Lower lobe of right lung (tissue), 2 donors: ENCODE measurements around the gene UBA1. TPM values are rescaled to one million over a fixed set of nuclear protein-coding genes. Genes with fewer than 3 reads are reported as not detected.

Source experiments
- ATAC-seq, 2 donors: fragments of 200-7000 bp; cut with Tn5 transposase; one replicate each; pipeline ENCODE4 v1.9.1; 2020 to 2022; ENCODE audit warnings: mild to moderate bottlenecking in 2 of 2, moderate library complexity in 2 of 2
- DNase-seq: peaks from one replicate; pipeline ENCODE4 v3.0.0-alpha.2; 2020
- H3K27ac ChIP-seq: fragments of 200-600 bp; one replicate; pipeline ENCODE4 v1.8.0; 2022
- H3K27me3 ChIP-seq: fragments of 200-600 bp; one replicate; pipeline ENCODE4 v1.8.0; 2022; ENCODE audit warnings: low read depth
- H3K36me3 ChIP-seq: fragments of 200-600 bp; one replicate; pipeline ENCODE4 v1.8.0; 2022; ENCODE audit warnings: mild to moderate bottlenecking
- H3K4me1 ChIP-seq: fragments of 200-600 bp; one replicate; pipeline ENCODE4 v1.8.0; 2022
- H3K4me3 ChIP-seq: fragments of 200-600 bp; one replicate; pipeline ENCODE4 v1.8.0; 2022; ENCODE audit warnings: mild to moderate bottlenecking
- H3K9me3 ChIP-seq: fragments of 200-600 bp; one replicate; pipeline ENCODE4 v1.8.0; 2022
- intact Hi-C: fragments of 100-400 bp; cut with DNase I; formaldehyde crosslinking; loops from one replicate; pipeline ENCODE4 v1.11.0; 2022
- total RNA-seq: library from RNA; stranded (reverse); fragmentation: NEBNext Ultra II Directional; extraction: Animal tissue kit (Norgen Biotek cat#: 25700); gene quantifications from one replicate; pipeline ENCODE4 v1.2.1, GENCODE V29; 2021
- TF ChIP-seq, protein P1 (sequence below): fragments of 200-600 bp; IDR thresholded peaks from one replicate; pipeline ENCODE4 v1.8.0; 2022; ENCODE audit warnings: antibody characterized with exemption, mild to moderate bottlenecking
- donor health status: DM: no; HTN: yes; CAD: no; lungs with severe emphysema.

UBA1 gene
- total RNA-seq, 1 donor from 2014 or later, result 152 TPM

DNA sequence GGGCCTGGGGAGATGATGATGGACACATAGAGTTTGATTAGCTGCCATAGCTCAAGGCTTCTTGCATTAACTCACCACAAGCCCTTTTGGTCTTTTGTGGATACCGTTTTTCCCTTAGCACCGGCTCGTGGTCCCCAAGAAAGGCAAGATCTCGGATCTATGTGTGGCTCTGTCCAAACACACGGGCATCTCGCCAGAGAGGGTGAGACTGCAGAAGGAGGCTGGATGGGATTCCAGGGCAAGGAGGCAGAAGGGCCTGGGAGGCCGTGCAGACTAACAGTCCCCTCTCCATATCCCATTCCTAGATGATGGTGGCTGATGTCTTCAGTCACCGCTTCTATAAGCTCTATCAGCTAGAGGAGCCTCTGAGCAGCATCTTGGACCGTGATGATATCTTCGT lies 48.7 kb downstream of the UBA1 start:
- H3K27ac ChIP-seq, result no peak overlapping the region
- ATAC-seq (no peak), DNase-seq (no peak)
- no peaks in the 10 kb centered on the region for H3K9me3 ChIP-seq
- H3K36me3 ChIP-seq, result peaks cover 54% of the 10 kb centered on the region
- H3K4me3 ChIP-seq, result no peak overlapping the region
- no peaks in the 10 kb centered on the region for H3K4me1 ChIP-seq
- H3K27me3 ChIP-seq, result no peaks in the 10 kb centered on the region
- intact Hi-C loops, result no loop called here
- TF ChIP-seq, protein P1, sequence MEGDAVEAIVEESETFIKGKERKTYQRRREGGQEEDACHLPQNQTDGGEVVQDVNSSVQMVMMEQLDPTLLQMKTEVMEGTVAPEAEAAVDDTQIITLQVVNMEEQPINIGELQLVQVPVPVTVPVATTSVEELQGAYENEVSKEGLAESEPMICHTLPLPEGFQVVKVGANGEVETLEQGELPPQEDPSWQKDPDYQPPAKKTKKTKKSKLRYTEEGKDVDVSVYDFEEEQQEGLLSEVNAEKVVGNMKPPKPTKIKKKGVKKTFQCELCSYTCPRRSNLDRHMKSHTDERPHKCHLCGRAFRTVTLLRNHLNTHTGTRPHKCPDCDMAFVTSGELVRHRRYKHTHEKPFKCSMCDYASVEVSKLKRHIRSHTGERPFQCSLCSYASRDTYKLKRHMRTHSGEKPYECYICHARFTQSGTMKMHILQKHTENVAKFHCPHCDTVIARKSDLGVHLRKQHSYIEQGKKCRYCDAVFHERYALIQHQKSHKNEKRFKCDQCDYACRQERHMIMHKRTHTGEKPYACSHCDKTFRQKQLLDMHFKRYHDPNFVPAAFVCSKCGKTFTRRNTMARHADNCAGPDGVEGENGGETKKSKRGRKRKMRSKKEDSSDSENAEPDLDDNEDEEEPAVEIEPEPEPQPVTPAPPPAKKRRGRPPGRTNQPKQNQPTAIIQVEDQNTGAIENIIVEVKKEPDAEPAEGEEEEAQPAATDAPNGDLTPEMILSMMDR, result no peak

DNA sequence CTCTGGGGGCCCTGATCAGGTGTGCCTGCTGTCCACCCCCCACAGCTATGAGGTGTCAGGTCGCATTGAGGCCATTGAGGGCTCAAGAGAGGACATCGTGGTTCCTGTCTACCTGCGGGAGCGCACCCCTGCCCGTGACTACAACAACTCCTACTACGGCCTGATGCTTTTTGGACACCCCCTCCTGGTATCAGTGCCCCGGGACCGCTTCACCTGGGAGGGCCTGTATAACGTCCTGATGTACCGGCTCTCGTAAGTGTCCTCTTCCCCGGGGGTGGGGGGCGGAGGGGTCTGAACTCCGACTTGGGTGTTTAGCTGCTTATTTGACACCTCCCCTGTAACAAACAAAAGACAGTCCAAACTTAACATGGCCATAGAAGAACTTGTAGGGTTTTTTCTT lies 49.7 kb downstream of the UBA1 start:
- no peak for ATAC-seq
- Histone ChIP-seq H3K9me3 (no peaks in the 10 kb centered on the region), H3K4me3 (no peak overlapping the region), H3K4me1 (no peaks in the 10 kb centered on the region), H3K27me3 (no peaks in the 10 kb centered on the region), H3K27ac (no peak overlapping the region), H3K36me3 (peaks cover 58% of the 10 kb centered on the region)
- intact Hi-C loops, result no loop called here
- TF ChIP-seq, protein P1, result no peak
- DNase-seq, result no peak

DNA sequence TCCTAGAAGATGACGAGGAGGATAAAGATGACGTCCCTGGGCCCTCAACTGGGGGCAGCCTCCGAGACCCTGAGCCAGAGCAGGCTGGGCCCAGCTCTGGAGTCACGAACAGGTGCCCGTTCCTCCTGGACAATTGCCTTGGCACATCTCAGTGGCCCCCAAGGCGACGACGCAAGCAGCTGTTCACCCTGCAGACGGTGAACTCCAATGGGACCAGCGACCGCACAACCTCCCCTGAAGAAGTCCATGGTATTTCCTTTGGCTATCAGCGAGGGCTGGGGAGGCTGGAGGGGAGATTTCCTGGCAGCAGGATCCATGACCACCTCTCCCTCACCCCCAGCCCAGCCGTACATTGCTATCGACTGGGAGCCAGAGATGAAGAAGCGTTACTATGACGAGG lies 51.0 kb downstream of the UBA1 start:
- no peaks in the 10 kb centered on the region for H3K27me3 ChIP-seq
- DNase-seq (no peak), ATAC-seq (no peak)
- no peak overlapping the region for H3K27ac ChIP-seq
- intact Hi-C loops, result no loop called here
- no peak overlapping the region for H3K4me3 ChIP-seq
- H3K36me3 ChIP-seq, result peaks cover 58% of the 10 kb centered on the region
- no peaks in the 10 kb centered on the region for H3K4me1 ChIP-seq
- H3K9me3 ChIP-seq, result no peaks in the 10 kb centered on the region
- TF ChIP-seq, protein P1, result no peak

DNA sequence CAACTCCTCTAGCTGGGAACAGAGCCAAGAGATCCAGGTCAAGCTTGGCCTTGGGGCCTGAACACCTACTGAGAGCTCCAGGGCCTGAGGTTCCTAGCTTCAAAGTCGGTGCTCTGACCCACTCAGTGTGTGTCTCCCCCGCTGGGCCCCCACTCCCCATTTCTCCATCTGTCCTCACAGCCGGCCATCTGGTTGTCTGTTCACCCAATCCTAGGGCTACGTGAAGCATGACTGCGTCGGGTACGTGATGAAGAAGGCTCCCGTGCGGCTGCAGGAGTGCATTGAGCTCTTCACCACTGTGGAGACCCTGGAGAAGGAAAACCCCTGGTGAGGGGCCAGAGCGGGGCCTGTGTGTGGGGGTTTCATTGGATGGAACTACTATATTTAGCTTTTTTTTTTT lies 51.5 kb downstream of the UBA1 start:
- DNase-seq (no peak), ATAC-seq (no peak)
- Histone ChIP-seq H3K36me3 (peaks cover 58% of the 10 kb centered on the region), H3K27ac (no peak overlapping the region), H3K4me3 (no peak overlapping the region), H3K9me3 (no peaks in the 10 kb centered on the region), H3K27me3 (no peaks in the 10 kb centered on the region), H3K4me1 (no peaks in the 10 kb centered on the region)
- TF ChIP-seq, protein P1, result no peak
- intact Hi-C loops, result no loop called here

DNA sequence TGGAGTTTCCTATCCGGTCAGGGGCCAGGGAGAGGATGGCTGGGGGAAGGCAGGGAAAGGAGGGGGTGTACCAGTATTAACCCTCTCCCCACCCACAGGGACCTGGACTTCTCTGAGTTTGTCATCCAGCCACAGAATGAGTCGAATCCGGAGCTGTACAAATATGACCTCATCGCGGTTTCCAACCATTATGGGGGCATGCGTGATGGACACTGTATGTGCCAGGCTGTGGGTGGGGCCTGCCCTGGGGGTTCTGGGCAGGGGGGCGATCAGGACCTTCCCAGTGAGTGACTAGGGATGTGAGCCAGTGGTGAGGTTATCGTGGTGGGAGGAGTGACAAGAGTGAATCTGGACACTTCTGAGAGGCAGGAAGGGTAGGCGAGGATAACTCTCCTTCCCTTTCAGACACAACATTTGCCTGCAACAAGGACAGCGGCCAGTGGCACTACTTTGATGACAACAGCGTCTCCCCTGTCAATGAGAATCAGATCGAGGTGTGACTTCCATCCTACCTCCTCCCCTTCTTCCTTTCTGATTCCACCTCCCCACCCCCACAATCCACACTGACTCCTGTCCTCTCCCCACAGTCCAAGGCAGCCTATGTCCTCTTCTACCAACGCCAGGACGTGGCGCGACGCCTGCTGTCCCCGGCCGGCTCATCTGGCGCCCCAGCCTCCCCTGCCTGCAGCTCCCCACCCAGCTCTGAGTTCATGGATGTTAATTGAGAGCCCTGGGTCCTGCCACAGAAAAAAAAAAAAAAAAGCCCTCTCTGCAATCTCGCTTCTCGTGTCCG lies 53.8 kb downstream of the UBA1 start:
- Histone ChIP-seq H3K36me3 (peaks cover 37% of the 10 kb centered on the region), H3K4me1 (no peaks in the 10 kb centered on the region), H3K27ac (no peak overlapping the region), H3K9me3 (no peaks in the 10 kb centered on the region), H3K4me3 (no peak overlapping the region), H3K27me3 (no peaks in the 10 kb centered on the region)
- intact Hi-C loops, result no loop called here
- DNase-seq, result no peak
- TF ChIP-seq, protein P1, result no peak
- no peak for ATAC-seq
